OCI-LY1 (cell line): Measurements from ENCODE around the gene CD101.

Source experiments
- CTCF ChIP-seq: fragments of 200-600 bp; sonication (generic), shearing (Covaris generic); IDR thresholded peaks from 2 replicates; pipeline ENCODE4 v1.5.1; 2017; ENCODE audit warnings: mild to moderate bottlenecking, antibody characterized with exemption, low read length, moderate library complexity, mixed read lengths
- EZH2 ChIP-seq: fragments of 200-600 bp; sonication (generic), shearing (Covaris generic); IDR thresholded peaks from 2 replicates; pipeline ENCODE4 v1.8.0; 2017; ENCODE audit warnings: borderline replicate concordance, mixed run types, mild to moderate bottlenecking, antibody characterized with exemption, low read length, moderate library complexity, mixed read lengths

GRCh38 chr1:117001254-117001927, at the start of gene CD101:
- TF ChIP-seq CTCF, result no peak
- TF ChIP-seq EZH2, result no peak
